GM18867 (cell line): Measurements from ENCODE around the gene RBMS1.

Experiments used
- ATAC-seq: cut with Tn5 transposase; IDR thresholded peaks from one replicate; pipeline ENCODE4 v1.9.1; 2021; ENCODE audit warnings: mild to moderate bottlenecking, moderate library complexity; ENCODE audit not compliant: unreplicated experiment

RBMS1 gene

DNA sequence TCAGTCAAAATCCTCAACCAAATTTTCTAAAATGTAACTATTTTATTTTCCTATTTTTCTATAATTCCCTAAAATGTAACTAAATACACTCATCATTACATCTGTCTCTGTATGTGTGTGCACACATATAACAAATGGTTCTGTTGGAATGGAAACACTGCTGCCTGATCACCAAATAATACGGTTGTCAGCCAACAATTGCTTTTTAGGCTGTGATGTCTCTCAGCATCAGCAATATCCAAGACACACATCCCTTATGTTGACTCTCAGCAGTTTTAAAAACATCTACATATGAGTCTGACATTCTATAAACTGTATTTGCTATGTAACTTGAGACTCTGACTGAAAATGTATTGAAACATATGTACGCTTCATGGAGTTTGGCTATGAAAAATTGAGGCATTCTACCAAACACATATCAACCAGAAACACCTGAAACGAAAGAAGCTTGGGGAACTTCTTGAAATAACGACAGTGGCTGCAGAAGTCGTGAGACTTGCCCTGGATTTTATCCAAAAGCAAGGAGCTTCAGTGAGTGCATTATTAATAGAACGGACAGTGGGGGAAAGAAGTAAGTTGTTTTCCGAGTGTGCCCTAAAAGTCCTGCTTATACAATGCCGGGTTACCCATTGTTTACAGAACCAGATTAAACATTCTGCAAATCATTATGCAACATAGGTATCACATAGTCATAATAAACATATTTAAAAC, 183.3 kb downstream of the RBMS1 start:
- no peak for ATAC-seq

- no peak for ATAC-seq
These were observed 184.0 kb downstream of the RBMS1 start for GRCh38 chr2:160309585-160309984.

- ATAC-seq, result no peak
These were observed 184.7 kb downstream of the RBMS1 start for GRCh38 chr2:160308915-160309314.

DNA sequence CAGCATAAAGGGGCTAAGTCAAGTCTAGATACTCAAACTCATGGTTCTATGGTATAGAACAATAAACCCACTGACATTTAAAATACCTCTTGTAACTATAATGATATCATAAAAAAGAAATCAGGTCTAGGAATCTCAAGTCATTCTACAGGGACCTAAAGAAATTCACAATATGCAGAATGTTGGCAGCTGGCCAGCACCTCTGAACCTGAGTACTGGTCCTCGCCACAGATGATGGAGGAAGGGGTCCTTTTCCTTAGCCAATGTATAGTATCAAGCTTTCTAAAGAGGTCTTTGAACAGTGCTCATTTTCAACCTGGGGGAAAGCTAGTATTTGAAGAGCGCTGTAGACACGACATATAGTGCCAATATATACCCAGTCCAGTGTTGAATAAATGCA, 185.1 kb downstream of the RBMS1 start:
- no peak for ATAC-seq

DNA sequence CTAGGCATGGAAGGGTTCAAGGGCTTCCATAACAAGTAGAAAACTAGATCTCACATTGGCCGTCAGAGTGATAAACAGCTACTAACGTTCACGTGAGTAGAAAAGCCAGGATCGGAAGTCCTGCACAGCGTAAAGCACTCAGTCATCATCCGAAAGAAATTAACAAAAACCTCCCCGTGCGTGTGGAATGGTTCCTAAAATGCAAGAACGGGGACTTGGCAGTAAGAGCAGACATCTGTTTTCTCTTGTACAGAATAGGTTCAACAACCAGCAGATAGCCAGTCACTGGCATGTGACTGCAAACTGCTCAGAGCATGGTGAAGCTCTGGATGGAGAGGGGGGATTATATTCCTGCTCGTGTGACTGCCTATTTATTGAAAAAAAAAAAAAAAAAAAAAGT, 186.6 kb downstream of the RBMS1 start:
- ATAC-seq, result no peak

GRCh38 chr2:160305081-160305750, 188.4 kb downstream of the RBMS1 start:
- no peak for ATAC-seq

- ATAC-seq, result no peak
These were observed 190.1 kb downstream of the RBMS1 start for GRCh38 chr2:160303527-160303926.

- no peak for ATAC-seq
These were observed 190.5 kb downstream of the RBMS1 start for GRCh38 chr2:160303076-160303475.

DNA sequence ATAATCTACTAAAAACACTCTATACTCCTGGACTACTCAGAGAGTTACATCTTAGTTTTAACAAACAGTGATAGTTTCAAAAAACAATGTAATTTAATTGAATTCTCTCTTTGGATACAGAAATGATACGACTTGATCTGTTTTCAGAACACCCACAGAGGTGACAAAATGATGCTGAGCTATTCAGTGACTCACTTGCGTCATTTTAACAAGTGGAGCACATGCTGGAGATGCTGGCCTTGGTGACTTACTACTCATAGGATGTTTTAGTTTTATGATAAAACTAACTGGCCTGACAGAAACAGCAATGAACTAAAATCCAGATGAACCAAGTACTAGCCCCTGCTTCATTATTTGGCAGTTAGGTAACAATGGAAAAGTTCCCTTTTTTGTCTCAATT, 192.2 kb downstream of the RBMS1 start:
- no peak for ATAC-seq

DNA sequence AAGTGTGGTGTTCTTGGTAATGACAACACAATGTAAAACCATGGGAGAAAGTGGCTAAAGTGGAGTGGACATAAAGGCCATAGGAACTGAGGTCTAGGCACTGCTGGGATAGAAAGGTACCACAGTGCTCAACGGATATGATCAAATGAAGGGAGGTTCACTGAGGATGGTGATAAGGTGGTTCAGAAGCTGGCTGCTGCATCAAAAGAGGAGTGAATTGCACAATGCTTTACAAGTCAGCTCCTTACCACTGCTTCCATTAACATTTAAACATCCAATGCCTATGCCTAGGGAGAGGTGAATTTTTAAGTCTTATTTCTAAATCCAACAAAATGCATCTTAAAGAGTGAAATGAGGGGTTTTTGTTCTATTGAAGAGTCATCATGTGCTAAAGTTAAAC, 193.4 kb downstream of the RBMS1 start:
- no peak for ATAC-seq

GRCh38 chr2:160299540-160299939, 194.1 kb downstream of the RBMS1 start:
- ATAC-seq, result no peak

- ATAC-seq, result no peak
These were observed 194.6 kb downstream of the RBMS1 start for GRCh38 chr2:160298960-160299359.

DNA sequence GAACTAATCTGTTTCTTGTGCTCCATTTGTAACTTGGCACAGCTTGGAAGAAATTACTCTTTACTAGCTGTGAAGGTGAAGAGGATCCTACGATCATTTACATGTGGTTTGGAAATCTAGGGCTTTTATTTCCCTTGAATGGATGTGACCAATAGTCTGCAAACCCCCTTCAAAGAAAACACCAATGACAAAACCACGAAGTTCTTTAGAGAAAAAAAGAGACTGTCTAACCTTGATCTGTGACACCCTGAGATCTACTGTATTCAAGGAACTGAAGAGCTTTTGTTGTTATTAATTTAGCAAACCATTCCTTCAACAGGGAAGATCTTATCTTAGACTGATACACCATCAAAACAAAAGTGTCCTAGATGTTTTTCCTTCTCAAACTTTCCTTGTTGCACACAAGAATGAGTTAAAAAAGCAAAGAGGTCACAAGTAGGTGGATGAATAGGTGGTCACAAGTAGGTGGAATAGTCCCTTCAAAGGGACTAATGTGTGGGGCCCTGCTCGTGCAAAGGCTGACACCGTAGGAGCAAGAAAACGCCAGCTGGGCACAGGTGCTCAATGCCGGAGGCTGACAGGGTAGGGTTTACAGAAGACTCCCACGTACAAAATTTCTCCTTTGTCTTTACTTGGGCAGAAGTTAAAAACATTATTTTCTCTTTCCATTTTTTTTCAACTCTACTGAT, 197.9 kb downstream of the RBMS1 start:
- no peak for ATAC-seq

GRCh38 chr2:160294889-160295288, 198.7 kb downstream of the RBMS1 start:
- no peak for ATAC-seq

- ATAC-seq, result peak; percentile 74
These were observed 199.2 kb downstream of the RBMS1 start for GRCh38 chr2:160294339-160294803.

- ATAC-seq, result no peak
These were observed 200.1 kb downstream of the RBMS1 start for GRCh38 chr2:160293391-160294091.

DNA sequence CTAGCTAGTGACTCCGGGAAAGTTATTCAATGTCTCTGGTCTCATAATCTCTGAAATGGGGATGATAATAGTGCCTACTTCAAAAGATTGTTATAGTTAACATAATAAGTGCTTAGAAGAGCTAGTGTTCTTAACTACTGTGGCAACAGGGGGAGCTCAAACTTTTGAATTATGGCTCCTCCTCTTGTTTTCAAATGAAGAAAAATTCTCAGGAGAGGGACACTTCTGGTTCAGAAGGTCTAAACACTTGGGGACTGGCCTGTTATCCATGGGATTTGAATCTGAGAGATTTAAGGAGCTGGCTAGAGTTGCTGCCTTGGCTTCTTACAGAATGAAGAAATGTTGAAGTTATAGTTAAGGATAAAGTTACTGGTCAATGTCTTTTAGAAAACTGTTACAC, 201.4 kb downstream of the RBMS1 start:
- no peak for ATAC-seq

GRCh38 chr2:160291382-160291781, 202.2 kb downstream of the RBMS1 start:
- no peak for ATAC-seq

DNA sequence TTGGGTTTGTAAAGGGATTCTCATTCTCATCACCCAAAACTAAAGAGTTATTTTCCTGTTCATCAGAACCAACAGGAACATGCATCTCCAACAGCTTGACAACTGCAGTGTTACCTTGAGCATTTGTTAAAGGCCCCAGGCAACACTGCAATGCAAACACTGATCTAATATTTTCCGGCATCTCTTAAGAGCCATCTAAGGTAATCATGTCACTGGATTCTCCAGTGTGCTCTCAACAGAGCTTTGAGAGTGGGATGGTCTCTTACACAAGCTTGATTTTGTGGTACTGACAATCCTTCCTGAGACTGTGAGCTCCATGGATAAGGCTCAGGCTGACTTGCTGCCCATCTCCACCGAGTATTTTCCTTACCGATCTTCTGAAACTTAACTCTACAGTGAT, 203.0 kb downstream of the RBMS1 start:
- no peak for ATAC-seq

- no peak for ATAC-seq
These were observed 203.8 kb downstream of the RBMS1 start for GRCh38 chr2:160289831-160290230.

DNA sequence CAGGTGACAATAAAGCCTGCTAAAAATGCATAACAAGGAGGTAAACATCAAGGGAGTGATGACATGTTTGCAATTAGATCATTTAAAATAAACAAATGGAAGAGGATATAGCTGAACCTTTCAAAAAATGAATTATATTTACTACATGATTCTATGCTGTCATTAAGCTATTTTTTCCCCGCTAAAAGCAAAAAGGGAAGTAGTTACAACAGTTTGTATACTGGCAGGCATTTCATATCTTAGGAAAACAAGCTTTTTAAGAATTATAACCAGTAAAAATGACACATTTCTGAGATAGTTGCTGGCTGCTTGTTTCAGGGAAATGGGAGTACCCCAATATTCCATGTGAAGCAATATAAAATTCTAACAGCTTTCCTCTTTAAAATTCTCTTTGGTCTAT, 204.5 kb downstream of the RBMS1 start:
- no peak for ATAC-seq
